ENCODE data around the gene ARFIP1.

GRCh38 chr4:152734699-152735050 is 45.1 kb upstream of the ARFIP1 start:
- TF ChIP-seq, protein P1, sequence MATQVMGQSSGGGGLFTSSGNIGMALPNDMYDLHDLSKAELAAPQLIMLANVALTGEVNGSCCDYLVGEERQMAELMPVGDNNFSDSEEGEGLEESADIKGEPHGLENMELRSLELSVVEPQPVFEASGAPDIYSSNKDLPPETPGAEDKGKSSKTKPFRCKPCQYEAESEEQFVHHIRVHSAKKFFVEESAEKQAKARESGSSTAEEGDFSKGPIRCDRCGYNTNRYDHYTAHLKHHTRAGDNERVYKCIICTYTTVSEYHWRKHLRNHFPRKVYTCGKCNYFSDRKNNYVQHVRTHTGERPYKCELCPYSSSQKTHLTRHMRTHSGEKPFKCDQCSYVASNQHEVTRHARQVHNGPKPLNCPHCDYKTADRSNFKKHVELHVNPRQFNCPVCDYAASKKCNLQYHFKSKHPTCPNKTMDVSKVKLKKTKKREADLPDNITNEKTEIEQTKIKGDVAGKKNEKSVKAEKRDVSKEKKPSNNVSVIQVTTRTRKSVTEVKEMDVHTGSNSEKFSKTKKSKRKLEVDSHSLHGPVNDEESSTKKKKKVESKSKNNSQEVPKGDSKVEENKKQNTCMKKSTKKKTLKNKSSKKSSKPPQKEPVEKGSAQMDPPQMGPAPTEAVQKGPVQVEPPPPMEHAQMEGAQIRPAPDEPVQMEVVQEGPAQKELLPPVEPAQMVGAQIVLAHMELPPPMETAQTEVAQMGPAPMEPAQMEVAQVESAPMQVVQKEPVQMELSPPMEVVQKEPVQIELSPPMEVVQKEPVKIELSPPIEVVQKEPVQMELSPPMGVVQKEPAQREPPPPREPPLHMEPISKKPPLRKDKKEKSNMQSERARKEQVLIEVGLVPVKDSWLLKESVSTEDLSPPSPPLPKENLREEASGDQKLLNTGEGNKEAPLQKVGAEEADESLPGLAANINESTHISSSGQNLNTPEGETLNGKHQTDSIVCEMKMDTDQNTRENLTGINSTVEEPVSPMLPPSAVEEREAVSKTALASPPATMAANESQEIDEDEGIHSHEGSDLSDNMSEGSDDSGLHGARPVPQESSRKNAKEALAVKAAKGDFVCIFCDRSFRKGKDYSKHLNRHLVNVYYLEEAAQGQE (IDR thresholded peaks at IDR 0.05; ENCODE audit: insufficient read depth in 1 of 2, low read depth in 2 of 2, low read length in 2 of 2): no peak
- TF ChIP-seq POLR2AphosphoS5 (IDR thresholded peaks at IDR 0.05; ENCODE audit: low read depth, low read length) (no peak), TAF1 (IDR thresholded peaks at IDR 0.05; ENCODE audit: borderline replicate concordance, insufficient read depth, low read length) (no peak)

All from PFSK-1 (cell line).